GM18505 (cell line): ENCODE results near the gene KLHL25.

ENCODE experiments used
- ATAC-seq: cut with Tn5 transposase; IDR thresholded peaks from one replicate; pipeline ENCODE4 v1.9.1; 2021; ENCODE audit not compliant: unreplicated experiment
- POLR2A ChIP-seq: IDR thresholded peaks from 4 replicates; pipeline ENCODE4 v1.6.1; 2011; ENCODE audit warnings: borderline replicate concordance; ENCODE audit not compliant: insufficient read depth, insufficient read length; ENCODE audit errors: extremely low read depth

Gene KLHL25

DNA sequence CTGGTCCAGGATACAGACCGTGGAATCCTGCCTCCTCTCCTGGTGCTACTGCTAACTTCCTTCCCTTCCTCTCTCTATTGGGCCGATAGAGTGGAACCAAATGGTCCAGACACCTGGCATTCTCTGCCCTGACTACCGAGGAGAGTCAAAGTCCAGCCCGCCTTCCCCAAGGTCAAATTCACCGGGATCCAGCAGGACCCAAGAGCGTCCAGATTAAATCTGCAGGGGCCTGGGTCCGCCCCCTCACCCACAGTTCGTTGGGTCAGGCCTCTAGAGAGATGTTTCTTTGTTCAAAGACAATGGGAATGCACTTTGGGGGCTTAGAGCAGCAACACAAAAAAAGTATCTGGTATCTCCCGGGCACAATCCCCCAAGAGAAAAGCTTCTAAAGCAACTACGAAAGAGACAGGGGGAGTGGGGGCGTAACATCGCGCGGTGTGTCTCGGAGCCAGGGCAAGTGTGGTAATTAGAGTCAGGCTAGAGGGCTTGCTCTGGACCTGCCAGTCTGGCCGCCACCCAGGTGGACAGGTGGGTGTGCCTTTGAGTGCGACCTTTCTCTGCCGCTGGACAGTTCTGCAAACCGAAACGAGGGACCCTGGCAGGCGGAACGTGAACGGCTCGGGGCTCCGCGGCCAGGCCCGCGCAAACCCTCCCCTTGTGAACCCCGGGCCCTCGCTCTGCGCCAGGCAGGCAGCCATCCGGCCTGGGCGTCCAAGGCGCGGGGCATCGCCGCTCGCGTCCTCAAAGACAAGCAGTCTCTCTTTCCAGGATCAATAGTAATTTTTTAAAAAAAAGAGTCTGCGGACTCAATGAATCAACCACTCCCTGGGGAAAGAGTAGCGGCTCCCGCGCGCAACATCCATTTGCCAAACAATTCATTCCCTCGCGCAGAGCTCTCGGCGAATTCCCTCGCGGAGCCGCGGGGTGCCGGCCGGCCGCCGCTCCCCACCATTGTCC, 806 bp downstream of the KLHL25 start:
- peak; percentile 48 for ATAC-seq
- TF ChIP-seq POLR2A, result no peak

DNA sequence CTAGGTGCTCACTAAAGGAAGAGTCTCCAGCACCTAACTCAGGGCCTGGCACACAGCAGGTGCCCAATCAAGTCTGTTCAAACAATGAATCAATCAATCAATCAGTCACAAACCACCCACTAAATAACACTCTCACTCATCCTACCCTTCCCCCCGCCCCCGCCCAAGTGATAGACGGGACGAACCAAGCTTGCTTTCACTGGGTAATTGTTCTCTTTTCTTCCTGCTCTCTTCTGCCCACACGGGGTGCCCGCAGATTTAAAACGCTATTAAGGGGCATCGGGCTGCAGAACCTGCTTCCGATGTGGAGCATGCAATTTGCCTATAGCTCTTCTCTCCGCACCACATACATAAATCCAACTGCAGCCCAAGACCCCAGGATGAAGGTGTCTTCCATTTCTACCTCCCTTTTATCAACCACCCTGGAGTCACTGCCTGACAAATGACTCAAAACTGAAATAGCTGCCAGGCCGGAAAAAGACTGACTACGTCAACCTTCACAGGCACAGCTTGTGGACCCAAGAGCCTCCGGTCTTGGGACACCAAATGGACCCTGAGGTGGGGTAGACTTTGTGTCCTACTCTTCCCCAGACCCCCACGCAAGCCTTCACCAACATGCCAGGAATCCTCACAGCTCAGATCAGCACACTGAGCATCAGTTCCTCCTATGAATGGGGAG, 1.7 kb downstream of the KLHL25 start:
- TF ChIP-seq POLR2A, result no peak
- ATAC-seq, result no peak

DNA sequence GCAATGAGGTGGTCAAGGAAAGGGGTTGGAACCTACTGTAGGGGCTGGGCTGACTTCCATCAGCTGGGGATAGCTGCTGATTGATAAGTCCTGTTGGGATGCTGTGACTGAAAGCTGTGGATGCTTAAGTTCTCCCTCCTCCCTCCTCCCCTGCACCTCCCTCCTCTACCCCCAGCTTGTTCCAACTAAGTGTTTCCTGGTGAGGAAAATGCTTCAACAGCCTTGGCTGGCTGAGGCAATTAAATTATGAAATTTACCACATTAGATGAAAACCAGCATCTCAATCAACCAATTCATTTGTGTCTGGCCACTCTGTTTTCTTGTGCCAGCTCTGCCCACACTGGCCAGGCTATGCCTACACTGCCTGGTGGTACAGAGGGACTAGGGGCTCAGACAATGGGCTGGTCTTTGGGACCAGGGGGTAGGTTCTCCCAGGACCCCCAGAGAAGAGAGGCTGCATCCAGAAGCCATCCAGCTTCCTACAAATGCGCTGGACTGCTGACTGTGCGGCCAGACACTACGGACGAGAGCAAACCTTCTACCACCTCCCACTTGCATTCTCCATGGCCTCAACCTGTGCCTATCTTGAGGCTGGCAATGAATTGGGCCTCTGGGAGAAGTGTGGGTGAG, 2.5 kb downstream of the KLHL25 start:
- ATAC-seq, result no peak
- TF ChIP-seq POLR2A, result no peak

DNA sequence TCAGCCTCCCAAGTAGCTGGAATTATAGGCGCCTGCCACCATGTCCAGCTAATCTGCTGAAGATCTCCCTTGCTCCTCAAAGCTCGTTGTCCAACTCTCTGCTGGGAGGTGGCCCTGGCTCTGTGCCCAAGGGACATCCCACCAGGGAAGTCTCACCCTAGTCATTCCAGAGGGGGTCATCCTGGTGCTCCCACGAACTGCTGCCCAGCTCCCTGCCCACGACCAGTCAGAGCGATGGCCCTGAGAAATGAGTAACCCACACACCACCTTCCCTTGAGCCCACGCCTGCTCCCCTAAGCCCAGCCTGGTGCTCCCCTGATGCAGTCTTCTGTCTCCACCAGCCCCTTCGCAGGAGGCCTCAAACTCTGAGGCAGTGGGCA, 5.2 kb downstream of the KLHL25 start:
- no peak for TF ChIP-seq POLR2A
- ATAC-seq, result no peak

DNA sequence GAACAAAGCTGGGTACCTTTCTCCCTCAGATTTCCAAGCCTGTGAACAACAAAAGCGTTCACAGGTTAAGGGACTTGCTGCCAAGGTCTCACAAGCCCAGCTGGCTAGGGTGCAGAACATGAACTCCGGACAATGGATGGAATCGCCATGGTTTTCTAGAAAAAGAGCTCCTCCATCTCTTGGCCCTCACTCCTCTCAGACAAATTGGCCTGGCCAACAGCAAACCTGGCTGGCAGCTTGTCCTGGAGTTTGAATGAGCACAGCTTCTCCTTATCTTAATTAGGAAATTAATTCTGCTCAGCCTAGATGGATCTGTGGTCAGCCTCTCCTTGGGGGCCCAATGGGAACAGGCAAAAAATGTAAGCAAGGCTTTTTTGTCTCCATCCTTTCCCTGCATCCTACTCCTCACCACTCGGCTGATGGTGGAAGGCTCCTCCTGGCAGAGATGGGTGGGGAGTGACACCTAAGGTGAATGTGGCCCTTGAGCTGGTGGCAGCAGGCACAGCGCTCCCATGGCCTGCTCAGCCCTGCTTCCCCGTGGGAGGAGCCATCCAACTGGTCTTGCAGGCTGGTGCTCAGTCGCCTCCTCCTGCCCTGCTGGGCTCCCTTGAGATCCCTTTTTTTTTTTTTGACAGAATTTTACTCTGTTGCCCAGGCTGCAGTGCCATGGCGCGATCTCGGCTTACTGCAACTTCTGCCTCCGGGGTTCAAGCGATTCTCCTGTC, 5.8 kb downstream of the KLHL25 start:
- TF ChIP-seq POLR2A, result no peak
- ATAC-seq, result no peak

DNA sequence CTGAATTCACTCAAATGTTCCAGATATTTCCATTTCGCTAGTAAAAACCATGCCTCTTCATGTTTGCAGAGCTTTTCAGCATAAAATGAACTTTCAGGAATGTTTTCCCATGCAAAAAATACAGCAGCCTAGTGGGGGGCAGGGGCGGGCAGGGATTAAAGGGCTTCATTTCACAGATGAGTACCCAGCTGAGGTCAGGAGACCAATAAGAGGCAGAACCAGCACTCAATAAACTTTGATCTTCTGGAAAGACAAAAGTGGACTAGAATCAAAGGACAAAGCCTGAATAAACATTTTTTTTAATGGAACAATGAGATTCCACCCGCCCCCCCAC, 8.0 kb downstream of the KLHL25 start:
- ATAC-seq, result no peak
- TF ChIP-seq POLR2A, result no peak

DNA sequence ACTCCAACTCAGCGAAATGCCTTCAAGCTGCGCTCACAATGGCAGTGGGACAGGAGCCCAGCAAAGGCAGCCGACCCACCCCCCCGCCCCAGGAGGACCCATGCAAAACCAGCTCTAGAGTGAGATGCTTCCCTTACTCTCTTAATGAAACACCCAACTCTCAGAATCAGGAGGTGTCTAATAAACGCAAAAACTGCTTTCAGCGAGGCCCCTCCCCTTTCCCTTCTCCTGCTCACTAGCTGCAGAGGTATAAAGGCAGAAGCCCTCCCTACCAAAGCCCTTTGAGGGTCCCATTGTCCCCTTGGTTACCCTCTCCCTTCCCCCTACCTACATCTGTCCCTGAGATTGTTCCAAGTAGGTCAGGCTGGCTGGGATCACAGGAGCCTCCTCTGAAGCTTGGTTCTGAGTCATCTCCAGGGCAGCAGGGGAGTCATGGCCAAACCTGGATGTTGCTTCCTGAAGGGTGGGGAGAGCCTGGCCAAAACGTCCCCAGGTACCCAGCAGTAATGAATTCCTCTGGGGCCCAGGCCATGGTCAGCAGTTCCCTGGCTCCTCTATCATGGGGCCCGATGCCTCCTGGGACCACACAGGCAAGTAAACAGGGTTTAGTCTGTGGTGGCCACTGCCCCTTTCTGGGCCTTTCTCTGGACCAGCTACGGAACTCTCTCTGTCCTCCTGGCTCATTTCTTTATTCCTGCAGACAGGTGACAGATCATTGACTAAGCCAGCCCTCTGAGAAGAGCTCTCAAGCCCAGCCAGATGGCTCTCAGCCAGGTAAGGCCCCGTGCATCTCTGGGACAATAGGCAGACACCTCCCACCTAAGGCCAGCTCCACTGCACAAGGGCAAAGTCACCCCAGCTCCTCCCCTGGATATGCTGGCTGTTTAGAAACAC, 8.6 kb downstream of the KLHL25 start:
- no peak for TF ChIP-seq POLR2A
- ATAC-seq, result peak; percentile 34

DNA sequence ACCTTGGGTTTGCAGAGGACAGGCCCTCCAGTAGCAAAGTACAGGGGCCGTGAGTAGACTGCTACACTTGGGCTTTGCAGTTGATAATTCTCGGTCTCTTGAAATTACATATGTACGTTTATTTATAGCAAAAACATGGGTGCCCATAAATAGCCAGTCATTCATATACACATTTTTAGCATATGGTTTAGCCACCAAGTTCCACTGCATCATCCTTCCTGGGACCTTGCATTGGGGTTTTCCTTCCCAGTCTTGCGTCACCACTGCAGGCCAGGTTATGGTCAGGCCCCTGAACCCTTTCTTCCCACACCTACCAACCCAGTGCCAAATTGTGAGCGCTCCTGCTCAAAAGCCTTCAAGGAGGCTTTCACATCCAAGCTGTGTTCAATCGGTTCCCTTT, 12.7 kb downstream of the KLHL25 start:
- TF ChIP-seq POLR2A, result no peak
- no peak for ATAC-seq

DNA sequence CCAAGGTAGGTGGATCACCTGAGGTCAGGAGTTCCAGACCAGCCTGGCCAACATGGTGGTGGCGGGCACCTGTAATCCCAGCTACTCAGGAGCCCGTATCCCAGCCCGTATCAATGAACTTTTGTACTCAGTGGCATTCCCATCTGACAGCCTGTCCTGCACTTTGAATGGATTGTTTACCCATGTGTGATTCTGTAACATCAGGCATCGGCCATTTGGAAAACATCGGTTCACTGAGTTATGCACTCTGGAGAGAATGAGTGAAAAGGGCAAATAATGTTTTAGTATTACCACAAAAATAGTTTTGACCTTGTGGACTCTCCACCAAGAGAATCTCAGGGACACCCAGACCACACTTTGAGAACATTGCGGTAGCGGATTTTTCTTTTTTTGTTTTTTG, 13.6 kb downstream of the KLHL25 start:
- ATAC-seq, result no peak
- TF ChIP-seq POLR2A, result no peak

DNA sequence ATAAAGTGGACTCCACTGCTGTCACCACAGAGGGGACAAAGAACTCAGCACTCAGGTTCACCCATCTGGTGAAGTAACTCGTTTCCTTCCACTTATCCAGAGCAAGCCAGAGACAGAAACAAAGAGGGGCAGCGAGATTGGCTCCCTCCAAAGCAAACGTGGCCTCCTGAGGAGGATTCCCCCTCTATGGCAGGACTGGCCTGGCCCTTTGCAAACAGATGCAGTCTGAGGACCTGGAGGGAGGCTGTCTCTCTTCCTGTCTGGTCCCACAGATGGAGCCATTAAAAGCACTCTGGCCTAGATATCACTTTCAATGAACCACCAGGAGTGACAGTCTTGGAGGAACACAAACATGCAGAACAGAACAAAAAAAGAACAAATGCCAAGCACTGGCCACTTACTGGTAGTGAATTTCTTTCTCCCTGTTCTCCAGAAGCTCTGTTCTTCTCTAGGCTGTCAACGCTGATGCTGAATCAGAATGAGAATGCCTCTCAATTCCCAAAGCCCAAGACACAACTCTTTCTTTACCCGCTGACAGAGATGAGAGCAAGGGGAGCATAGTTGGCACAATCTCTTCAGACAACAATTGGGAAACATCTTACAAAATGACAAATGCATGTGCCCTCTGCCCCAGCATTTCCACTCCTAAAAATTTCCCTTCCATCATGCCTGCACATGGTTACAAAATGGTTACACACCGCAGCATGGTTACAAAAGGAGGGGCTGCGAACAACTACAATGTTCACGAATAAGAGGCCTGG, 14.3 kb downstream of the KLHL25 start:
- no peak for ATAC-seq
- no peak for TF ChIP-seq POLR2A

DNA sequence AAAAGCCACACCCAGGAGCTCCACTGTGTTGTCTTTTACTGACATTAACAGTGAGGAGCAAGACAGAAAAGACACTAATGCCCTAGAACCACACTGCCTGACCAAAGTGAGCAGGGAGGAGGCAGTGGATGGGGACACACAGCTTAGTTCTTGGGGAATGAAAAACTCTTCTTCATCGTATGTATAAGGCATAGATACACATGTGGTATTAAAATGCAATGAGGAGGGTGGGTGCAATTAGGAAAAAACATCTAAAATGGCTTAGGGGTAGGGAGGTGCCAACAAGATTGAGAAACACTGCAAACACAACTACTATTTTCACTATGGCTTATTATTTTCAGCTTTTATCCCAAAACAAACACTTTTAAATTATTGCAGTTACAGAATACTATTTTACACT, 15.5 kb downstream of the KLHL25 start:
- no peak for TF ChIP-seq POLR2A
- no peak for ATAC-seq

DNA sequence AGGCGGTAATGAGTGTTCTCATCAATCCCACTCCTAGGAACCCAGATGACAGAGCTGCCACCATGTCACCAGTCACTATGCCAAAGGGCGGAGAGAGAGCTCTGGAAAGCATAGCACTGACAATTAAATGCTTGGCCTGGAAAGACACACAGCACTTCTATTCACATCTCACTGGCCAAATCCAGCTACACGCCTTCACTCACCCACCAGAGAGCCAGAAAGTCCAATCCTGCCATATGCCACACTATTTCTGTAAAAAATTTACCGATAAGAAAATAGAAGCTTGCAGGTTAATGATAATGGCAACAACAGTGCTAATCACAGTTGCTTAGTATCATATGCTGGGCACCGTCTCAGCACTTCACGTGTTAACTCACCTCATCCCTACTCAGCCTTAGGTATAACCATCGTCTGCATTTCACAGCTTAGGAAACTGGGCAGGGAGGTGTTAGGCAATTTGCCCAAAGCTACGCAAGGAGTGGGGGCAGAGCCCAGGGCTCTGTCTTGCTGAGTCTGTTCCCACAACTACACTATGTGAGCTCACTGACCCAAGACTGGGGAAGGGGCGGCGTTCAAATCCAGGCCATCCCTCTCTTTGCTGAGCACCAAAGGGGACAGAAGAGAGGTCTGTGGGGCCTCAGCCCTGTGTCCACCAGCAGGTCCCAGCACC, 16.5 kb downstream of the KLHL25 start:
- no peak for ATAC-seq
- TF ChIP-seq POLR2A, result no peak
